Ovary (tissue), 3 donors: Measurements from ENCODE around the gene ZBTB4.
"Not testable (repeated sequence)": the region's sequence is repeated elsewhere in the genome, so short reads cannot be mapped to it uniquely, and the experiment has no call there.

Experiments
- POLR2A ChIP-seq: fragments of 450-650 bp; IDR thresholded peaks from one replicate; pipeline ENCODE4 v1.6.1; 2017; ENCODE audit warnings: antibody characterized with exemption, mild to moderate bottlenecking, moderate library complexity
- TF ChIP-seq, protein P1 (sequence below), 3 donors: fragments of 450-650 bp in 2 of 3; fragments of 200-600 bp in 1 of 3; IDR thresholded peaks; one replicate each; pipeline versions ENCODE4 v1.5.1 to v1.8.0; 2016 to 2022; ENCODE audit warnings: antibody characterized with exemption in 3 of 3, mild to moderate bottlenecking in 1 of 3
- donor health status: DM: no; HTN: no; CAD: no.

DNA sequence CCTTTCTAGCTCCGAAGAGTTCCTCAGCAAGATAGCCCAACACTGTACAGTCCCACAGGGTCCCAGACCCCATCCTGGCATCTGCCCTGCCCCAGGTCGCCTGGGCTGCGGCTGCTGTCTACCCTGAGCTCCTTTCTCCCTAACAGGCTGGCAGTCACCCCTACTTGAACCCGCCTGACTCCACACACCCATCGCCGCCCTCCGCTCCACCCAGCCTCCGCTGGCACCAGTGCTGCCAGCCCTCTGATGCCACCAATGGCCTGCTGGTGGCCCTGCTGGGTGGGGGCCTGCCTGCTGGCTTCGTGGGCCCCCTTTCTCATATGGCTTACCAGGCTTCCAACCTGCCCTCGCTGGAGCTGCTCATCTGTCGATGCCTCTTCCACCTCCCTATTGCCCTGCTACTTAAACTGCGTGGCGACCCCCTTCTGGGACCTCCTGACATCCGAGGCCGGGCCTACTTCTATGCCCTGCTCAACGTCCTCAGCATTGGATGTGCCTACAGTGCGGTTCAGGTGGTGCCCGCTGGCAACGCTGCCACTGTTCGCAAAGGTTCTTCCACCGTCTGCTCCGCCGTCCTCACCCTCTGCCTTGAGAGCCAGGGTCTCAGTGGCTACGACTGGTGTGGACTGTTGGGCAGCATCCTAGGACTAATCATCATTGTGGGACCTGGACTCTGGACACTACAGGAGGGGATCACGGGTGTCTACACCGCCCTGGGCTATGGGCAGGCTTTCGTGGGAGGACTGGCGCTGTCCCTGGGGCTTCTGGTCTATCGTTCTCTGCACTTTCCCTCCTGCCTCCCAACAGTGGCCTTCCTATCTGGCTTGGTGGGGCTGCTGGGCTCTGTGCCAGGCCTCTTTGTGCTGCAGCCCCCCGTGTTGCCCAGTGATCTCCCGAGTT is 2.7 kb upstream of the ZBTB4 start:
- not testable (repeated sequence) for TF ChIP-seq POLR2A
- TF ChIP-seq, protein P1, sequence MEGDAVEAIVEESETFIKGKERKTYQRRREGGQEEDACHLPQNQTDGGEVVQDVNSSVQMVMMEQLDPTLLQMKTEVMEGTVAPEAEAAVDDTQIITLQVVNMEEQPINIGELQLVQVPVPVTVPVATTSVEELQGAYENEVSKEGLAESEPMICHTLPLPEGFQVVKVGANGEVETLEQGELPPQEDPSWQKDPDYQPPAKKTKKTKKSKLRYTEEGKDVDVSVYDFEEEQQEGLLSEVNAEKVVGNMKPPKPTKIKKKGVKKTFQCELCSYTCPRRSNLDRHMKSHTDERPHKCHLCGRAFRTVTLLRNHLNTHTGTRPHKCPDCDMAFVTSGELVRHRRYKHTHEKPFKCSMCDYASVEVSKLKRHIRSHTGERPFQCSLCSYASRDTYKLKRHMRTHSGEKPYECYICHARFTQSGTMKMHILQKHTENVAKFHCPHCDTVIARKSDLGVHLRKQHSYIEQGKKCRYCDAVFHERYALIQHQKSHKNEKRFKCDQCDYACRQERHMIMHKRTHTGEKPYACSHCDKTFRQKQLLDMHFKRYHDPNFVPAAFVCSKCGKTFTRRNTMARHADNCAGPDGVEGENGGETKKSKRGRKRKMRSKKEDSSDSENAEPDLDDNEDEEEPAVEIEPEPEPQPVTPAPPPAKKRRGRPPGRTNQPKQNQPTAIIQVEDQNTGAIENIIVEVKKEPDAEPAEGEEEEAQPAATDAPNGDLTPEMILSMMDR (IDR thresholded peaks at IDR 0.05): not testable (repeated sequence)
